ENCODE measurements around the gene CAMP.

The CAMP gene

DNA sequence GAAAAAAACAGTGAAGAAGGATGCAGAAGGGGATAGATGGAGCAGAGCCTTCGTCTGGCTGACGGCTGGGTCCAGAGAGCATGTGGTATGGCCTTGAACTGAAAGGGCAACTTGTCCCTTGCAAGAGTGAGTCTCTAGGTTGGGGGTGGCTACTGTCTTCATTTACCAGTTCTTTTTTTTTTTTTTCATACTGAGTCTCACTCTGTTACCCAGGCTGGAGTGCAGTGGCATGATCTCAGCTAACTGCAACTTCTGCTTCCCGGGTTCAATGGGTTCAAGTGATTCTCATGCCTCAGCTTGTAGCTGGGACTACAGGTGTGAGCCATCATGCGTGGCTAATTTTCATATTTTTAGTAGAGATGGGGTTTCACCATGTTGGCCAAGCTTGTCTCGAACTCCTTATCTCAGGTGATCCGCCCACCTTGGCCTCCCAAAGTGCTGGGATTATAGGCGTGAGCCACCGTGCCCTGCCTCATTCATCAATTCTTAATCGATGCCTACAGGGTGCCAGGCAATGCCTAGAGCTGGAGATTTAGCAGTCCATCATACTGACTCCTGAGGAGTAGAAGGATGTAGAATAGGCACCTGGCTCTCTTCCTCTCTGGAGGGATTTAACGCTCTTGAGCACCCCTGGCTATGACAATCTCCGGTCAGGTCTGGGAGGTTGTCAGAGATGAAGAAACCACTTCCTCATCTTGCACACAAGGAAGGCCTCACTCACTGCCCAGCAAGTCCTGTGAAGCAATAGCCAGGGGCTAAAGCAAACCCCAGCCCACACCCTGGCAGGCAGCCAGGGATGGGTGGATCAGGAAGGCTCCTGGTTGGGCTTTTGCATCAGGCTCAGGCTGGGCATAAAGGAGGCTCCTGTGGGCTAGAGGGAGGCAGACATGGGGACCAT, at the start of gene CAMP:
Gene CAMP, plus strand, starts transcription at position 880 of the 898 bp plus-strand sequence. Its CDS starts 17 bp downstream, at position 897.
- DNase-seq (ENCODE audit: low read depth), result peak; percentile 78
- TF ChIP-seq, protein P1, sequence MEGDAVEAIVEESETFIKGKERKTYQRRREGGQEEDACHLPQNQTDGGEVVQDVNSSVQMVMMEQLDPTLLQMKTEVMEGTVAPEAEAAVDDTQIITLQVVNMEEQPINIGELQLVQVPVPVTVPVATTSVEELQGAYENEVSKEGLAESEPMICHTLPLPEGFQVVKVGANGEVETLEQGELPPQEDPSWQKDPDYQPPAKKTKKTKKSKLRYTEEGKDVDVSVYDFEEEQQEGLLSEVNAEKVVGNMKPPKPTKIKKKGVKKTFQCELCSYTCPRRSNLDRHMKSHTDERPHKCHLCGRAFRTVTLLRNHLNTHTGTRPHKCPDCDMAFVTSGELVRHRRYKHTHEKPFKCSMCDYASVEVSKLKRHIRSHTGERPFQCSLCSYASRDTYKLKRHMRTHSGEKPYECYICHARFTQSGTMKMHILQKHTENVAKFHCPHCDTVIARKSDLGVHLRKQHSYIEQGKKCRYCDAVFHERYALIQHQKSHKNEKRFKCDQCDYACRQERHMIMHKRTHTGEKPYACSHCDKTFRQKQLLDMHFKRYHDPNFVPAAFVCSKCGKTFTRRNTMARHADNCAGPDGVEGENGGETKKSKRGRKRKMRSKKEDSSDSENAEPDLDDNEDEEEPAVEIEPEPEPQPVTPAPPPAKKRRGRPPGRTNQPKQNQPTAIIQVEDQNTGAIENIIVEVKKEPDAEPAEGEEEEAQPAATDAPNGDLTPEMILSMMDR (IDR thresholded peaks at IDR 0.05; ENCODE audit: low read length, missing control alignments), result no peak

GRCh38 chr3:48178072-48178471, 45.2 kb upstream of the CAMP start:
- TF ChIP-seq, protein P1 (IDR thresholded peaks at IDR 0.05; ENCODE audit: low read length, missing control alignments), result no peak
- no peak for DNase-seq (ENCODE audit: low read depth)
- no peak overlapping the region for H3K4me3 ChIP-seq (replicated peaks; ENCODE audit: low read depth, low read length)

More for the DNA sequence above, at the start of gene CAMP:
- no peak within 1 kb of the TSS for H3K4me3 ChIP-seq (replicated peaks; ENCODE audit: low read depth, low read length)

GRCh38 chr3:48180021-48180420, 43.3 kb upstream of the CAMP start:
- H3K4me3 ChIP-seq (replicated peaks; ENCODE audit: low read depth, low read length), result no peak overlapping the region
- TF ChIP-seq, protein P1 (IDR thresholded peaks at IDR 0.05; ENCODE audit: low read length, missing control alignments), result no peak
- no peak for DNase-seq (ENCODE audit: low read depth)

- H3K4me3 ChIP-seq (replicated peaks; ENCODE audit: low read depth, low read length), result no peak overlapping the region
- no peak for DNase-seq (ENCODE audit: low read depth)
- TF ChIP-seq, protein P1 (IDR thresholded peaks at IDR 0.05; ENCODE audit: low read length, missing control alignments), result no peak
Observed at GRCh38 chr3:48180531-48181253, 42.6 kb upstream of the CAMP start.

GRCh38 chr3:48184299-48184698, 39.0 kb upstream of the CAMP start:
- no peak overlapping the region for H3K4me3 ChIP-seq (replicated peaks; ENCODE audit: low read depth, low read length)
- DNase-seq (ENCODE audit: low read depth), result no peak
- TF ChIP-seq, protein P1 (IDR thresholded peaks at IDR 0.05; ENCODE audit: low read length, missing control alignments), result no peak

DNA sequence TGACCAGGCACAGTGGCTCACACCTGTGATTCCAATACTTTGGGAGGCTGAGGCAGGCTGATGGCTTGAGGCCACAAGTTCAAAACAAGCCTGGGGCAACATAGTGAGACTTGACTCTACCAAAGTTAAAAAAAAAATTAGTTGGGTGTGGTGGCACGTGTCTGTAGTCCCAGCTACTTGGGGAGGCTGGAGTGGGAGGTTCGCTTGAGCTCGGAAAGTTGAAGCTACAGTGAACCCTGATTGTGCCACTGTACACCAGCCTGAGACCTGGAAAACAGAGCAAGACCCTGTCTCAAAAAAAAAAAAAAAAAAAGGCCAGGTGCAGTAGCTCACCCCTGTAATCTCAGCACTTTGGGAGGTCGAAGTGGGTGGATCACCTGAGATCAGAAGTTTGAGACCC, 38.2 kb upstream of the CAMP start:
- no peak overlapping the region for H3K4me3 ChIP-seq (replicated peaks; ENCODE audit: low read depth, low read length)
- TF ChIP-seq, protein P1 (IDR thresholded peaks at IDR 0.05; ENCODE audit: low read length, missing control alignments), result no peak
- DNase-seq (ENCODE audit: low read depth), result no peak
